ENCODE results near the gene CNPPD1.

CNPPD1 gene

DNA sequence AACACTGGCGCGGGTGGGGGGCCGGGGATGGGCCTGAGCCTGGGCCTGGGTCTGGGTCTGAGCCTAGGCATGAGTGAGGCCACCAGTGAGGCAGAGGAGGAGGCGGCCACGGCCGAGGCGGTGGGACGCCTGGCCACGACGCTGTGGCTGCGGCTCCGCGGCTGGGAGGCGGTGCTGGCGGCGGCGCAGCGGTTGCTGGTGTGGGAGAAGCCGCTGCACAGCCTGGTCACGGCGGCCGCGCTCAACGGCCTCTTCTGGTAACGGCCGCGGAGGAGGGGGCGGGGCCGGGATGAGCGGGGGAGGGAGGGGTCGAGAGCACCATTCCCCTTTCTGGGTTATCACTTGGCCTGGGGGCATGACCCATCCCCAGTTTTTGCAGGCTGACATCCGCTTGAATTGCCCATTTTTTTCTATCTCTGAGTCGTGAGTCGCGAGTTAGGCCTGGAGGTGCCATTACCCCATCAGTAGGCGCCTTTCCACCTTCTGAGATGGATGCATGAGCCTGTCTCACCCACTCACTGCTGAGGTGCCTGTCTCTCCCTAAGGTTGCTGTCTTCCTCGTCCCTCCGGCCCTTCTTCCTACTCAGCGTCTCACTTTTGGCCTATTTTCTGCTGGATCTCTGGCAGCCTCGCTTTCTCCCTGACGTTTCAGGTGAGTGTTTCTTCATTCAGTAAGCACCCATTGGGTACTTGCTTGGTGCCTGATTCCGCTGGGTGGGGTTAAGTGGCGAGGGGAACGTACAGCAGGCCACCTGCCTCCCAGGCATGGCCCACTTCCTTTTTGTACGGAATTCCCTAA lies 1.9 kb upstream of the CNPPD1 start:
- DNase-seq = peak in 1 of 2 donors; percentile 36

DNA sequence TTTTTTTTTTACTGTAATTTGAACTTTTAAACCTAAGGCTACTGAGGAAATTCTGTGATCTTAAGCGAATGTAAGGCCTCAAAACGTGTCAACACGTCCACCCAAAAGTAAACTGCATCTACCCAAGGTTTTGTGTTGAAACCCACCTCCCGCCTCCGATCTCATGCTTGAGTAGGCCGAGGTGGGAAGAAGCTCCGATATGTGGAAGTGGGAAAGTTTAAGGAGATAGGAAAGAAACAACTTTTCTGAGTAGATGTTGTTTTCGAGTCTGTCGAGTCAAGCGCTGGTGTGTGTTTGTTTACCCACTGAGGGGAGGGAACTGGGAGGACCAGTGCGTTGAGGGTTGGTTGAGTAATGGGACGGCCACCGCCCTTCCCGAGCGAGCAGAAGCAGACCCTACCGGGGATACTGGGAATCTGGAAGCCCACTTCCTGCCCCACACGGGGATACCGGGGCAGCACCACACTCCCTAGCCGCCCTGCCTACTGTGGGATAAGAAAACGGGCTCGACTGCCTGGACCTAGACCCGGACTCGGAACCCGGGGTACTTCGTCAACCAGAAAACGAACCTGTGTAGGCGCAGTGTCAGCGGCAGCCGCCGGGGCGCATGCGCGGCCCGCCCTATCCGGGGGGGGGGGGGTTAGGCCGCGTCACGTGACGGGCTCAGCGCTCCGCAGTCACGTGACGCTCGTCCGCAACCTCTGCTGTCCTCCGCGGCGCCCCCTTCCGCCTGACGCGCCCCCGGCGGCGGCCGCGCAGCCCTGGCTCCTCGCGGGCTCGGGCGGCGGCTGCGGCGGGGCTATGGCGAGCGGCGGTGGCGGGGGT lies 1.0 kb upstream of the CNPPD1 start, which contains the start of gene RETREG2:
TSS of gene RETREG2 (plus strand) at position 724 of the 825 bp plus-strand sequence. CDS start at position 802, 78 bp downstream.
- DNase-seq = peak; percentile 86 to 95

DNA sequence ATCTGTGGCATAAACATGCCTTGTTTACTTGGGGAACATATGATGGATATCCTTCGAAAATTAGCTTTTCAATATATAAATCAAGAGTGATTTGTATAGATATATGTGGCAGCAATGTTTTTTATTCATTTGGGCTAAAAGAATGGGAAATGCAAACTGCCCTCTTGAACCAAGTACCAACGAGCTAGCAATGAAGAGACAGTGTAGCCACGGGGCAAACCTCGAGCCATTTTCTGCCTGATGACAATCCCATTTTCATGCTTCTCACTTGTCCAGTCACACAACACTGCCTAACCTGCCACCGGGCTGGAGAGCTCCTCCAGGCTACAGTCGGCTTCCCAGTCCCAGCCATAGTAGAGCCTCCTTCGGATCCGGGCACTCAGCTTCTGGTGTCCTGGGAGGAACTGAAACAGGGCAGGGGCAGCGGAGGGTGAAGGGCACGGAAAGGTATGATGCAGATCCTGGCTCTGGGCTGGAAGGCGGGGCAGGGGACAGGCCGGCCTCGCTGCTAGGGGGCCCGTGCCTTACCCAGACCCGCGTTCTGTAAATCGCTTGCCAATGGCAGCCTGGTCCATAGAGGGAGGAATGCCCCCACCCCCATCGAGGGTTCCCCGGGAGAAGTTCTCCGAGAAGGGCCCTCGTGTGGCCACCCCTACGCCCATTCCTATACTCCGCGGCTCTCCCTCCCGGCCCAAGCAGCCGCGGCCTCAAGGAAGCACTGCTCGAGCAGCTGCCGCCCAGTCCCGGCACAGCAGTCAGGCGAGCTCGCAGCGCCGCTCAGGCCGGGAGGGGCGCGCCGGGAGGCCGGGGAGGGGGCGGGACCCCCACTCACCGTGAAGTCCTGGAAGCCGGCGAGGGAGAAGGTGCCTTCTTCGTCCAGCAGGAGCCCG lies 552 bp downstream of the CNPPD1 start:
- peak; percentile 19 to 51 for DNase-seq

DNA sequence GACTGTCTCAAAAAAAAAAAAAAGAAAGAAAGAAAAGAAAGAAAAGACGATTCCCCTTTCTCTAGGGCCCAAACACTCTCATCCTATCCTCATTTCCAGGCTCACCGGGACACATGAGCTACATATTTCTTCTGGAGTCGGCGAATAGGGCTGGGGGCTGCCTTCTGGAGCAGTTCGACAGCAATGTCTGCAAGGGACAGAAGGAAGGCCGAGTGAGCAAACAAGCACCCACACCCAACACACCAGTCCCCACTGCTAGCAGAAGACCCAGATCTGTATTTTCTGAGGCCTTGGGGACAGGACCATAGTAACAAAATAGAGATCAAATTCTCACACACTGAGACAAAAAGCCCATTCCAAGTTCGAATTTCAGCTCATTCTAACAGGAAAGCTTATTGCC lies 1.2 kb downstream of the CNPPD1 start:
- no peak for DNase-seq

DNA sequence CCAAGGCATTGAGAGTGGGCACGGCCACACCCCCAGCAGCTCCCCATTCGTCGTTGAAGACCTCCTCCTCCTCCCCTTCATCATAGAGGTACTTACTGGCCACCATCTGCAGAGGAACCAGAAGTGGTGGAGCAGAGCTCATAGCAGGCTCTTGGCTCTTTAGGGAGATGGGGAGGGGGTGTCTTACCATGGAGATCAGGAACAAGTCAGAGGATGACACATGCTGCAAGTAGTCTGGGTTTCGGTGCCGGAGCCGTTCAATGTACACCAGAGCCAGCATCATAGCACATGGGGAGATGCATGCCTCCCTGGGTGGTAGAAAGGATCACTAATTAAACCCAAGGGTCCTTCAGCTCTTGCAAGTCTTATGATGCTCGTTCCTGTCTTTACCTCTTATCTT lies 1.9 kb downstream of the CNPPD1 start:
- DNase-seq = no peak

DNA sequence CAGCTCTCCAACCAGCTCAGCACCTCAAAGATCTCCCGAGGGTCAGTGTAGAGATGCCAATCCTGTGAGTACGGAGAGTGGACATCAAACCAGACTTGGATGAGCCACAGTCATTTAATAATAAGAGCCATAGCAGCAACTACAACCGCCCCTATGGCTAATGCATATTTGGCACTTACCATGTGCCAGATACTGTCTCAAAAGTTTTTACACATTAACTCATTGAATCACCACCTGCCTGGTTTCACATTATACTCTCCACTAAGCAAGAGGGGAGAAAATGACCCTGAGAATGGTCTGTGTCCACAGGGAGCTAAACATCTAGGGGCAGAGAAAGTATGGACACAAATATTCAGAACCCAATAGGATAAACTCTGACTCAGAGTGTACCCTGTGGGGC lies 2.6 kb downstream of the CNPPD1 start:
- no peak for DNase-seq

DNA sequence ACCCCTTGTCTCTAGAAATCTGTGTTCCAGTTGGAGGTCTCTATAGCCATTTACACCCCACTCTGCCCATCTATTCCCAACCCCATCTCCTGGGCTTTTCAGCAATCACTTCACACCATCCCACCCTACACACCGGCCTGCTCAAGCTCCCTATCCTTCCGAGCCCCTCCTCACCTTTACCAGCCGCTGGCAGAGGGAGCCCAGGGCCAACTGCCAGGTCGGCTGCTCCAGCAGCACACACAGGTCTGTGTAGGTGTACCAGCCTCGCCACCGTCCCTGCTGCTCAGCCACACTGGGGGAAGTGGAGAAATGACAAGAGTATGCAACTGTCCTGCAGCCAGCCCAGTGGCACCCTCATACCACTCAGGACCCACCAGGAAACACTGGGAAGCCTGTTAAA lies 3.5 kb downstream of the CNPPD1 start:
- no peak for DNase-seq

DNA sequence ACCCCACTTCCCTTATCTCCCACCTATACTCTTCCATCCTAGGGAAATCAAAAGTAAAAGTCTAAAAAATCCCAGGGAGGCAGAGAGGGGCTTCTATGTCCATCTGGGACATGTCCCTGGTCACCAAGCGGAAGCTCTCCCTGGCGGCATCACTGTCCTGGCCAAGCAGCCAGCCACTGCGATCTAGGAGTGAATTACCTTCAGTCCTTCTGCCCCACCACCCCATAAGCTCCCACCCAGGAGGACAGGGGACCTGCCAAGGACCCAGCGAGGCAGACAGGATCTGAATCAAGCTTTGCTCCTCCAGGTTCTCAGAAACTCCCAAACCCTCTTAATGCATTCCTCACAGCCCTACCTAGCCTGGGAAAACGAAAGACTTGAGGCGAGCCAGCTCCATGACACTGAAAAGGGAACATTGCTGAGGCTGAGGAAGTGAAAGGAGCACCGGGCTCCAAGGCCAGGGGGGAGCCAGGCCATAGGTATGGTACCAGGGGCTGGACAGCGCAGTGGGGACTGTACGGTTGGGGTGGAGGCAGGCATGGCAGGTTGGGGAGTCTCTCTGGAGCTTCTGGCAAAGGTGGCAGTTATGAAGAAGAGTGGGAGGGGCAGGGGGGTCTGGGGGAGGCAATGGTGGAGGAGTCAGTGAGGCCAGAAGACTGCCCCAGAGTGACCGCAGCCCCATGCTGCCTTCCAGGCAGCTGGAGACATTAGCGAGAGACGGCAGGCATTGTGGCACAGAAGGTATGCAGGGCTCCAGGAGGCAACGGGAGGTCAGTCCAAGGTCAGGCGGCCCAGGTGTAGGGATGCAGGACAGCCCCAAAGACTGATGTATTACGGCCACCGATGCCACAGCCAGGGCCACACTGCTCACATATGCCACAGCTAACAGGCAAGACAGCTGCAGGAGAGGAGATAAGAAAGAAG lies 4.2 kb downstream of the CNPPD1 start:
- no peak for DNase-seq

DNA sequence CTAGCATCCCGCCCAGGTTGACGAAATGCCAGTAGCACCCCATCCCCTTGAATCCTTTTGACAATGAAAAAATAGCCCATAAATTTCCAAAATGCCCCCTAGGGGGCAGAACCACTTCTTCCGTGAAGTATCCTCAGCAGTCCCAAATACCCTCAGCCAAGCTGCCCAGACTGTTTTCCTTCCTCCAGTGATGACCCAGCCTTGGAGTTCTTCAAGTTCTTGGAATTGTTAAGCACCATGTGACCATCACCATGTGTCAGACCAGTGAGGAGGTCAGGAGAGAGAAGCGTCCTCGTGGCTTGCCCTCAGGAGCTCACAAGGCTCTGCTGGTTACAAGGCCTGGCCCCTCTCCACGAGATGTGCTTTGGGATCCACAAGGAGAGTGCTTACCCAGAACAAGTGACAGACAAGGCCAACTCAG lies 5.5 kb downstream of the CNPPD1 start:
- peak; percentile 49 to 60 for DNase-seq

DNA sequence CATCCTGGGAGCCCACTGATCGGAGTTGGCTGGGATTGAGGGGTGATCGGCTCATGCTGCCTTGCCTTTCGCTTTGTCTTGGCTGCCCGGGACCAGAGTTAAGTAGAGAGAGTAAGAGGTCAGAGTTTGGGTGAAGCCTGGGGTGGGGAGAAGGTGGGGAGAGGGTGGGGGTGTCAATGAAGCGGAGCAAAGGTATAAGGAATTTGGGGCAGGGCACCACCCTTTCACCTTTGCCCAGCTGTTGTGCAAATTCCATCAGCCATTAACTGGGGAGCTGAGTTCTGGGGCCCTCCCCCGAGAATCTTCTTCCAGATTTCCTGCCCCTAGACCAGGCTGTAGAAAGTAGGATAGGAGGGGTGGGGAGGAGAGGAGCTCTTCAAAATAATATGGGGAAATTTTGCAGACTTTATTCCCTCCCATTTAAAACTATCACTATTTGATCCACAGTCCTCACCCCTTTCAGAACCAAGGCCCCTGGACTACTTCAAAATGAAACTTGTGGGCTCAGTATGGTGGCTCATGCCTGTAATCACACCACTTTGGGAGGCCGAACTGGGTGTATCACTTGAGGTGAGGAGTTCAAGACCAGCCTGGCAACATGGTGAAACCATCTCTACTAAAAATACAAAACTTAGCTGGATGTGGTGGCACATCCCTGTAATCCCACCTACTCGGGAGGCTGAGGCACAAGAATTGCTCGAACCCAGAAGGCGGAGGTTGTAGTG lies 6.6 kb downstream of the CNPPD1 start, which contains the start of gene SLC23A3:
TSS of gene SLC23A3 (minus strand) at position 100 of the 725 bp plus-strand sequence. CDS start at position 55, 45 bp downstream.
- DNase-seq = no peak

DNA sequence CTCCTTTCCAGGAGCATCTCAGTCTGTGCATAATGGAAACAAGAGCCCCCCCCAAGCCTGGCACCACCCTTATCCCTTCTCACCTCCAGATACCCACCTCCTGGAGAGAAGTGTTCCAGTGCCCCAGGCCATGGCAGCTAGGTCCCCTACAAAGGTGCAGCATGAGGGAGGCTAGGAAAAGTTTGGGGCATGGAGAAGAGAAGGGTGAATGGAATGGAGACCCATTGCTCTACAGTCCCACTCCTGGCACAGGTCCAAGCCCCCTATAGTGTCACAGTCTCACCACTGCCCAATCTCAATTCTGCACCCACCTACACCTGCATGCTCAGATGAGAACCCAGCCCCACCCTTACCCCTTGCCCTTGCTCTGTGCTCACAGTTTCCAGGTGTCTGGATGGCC lies 7.8 kb downstream of the CNPPD1 start:
- no peak for DNase-seq

DNA sequence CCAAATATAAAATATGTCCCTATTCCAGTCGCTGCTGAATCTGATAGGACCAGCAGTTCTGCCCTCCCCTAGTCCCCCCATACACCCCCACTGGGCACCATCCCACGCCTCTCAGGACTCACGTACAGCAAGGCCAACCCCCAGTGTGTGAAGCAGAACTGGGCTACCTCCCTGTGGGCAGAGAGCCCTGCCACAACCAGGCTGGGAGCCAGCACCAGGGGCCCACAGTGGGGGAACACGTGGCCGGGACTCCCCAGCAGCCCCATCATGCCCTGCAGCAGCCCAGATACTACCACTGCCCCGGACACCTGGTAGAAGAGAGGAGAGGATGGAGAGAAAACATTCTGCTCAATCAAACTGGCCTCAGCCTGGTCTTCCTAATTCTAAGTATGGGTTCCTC lies 8.2 kb downstream of the CNPPD1 start:
- peak in 1 of 2 donors; percentile 11 for DNase-seq

DNA sequence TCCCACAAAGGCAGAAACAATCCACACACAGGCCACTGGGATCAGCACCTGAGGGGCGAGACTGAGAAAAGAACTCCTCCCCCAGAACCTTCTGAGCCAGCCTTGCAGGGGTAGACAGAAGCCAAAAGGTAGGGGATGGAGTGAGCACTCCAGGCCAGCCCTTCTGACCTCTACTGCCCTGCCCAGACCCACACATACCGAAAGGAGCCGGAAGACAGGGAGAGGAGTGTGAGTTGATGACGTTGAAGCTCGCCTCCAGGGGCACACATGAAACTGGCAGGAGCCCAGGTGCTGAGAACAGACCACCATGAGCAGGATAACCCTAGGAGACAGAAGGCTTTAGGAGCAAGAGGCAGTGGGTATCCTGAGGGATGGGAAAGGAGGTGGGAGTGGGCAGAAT lies 8.7 kb downstream of the CNPPD1 start:
- DNase-seq = no peak

DNA sequence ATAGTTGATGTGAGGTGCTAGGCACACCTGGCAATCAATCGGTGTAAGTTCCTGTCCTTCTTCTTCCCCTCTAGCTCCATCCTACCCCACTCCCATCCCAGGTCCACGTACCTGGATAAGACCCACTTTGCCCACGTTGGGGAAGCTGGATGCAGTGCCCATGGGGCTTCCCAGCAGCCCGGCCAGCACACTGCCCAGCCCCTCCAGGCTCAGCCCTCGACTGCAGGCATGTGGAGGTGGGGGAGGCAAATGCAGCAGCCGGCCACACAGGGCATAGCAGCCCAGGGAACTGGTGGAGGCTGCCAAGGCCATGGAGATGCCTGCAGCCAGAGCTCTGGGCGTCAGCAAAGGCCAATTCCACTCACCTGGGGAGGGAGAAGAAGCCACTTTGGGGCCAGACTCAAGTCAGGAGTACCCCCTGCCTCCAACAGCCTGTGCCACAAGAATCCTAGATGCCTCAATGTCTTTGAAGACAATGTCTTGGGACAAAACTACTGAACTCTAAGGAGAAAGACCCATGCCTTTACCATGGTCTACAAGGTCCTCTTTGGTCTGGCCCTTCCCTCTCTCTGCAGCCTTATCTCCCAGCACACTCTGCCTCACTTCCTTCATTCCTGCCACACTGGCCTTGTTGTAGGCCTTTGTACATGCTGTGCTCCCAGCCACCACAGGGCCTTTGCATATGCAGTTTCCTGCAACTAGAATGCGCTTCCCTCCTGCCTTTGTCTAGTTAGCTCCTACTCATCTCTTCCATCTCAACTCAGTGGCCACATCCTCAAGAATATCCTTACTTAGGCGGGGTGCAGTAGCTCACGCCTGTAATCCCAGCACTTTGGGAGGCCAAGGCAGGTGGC lies 11.4 kb downstream of the CNPPD1 start:
- no peak for DNase-seq

DNA sequence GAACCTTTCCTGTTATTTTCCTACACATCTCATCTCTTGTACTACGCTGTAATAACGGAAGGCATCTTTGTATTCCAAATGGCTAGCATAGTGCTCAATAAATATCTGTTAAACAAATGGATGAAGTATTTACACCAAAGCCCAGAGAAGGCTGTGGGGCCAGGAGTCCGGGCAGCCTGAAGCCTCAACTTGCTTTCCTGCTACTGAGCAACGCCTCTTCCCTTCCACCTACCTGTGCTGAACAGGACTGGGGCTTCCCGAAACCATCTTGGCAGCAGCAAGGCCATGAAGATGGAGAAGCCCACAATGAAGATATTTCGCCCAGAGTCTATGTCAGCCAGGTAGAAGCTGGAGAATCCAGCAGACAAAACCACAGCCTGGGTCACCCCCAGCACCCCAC lies 13.6 kb downstream of the CNPPD1 start:
- DNase-seq = no peak

DNA sequence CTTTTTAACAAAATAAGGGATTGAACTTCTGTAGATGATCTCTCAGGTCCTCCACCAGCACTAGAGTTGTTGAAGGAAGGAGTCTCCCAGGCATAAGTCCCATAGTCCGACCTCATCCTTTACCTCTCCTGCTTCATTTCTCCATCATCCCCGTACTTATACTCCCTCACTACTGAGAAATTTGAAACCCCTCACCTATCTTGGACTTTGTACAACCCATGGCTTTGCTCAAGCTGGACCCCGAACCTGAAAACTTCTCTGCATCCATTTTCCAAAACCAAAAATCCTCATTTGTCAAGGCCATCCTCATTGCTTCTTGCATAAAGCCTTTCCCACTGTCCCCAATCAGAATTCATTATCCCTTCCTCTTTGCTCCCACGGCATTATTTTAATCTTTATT lies 15.6 kb downstream of the CNPPD1 start:
- no peak for DNase-seq

DNA sequence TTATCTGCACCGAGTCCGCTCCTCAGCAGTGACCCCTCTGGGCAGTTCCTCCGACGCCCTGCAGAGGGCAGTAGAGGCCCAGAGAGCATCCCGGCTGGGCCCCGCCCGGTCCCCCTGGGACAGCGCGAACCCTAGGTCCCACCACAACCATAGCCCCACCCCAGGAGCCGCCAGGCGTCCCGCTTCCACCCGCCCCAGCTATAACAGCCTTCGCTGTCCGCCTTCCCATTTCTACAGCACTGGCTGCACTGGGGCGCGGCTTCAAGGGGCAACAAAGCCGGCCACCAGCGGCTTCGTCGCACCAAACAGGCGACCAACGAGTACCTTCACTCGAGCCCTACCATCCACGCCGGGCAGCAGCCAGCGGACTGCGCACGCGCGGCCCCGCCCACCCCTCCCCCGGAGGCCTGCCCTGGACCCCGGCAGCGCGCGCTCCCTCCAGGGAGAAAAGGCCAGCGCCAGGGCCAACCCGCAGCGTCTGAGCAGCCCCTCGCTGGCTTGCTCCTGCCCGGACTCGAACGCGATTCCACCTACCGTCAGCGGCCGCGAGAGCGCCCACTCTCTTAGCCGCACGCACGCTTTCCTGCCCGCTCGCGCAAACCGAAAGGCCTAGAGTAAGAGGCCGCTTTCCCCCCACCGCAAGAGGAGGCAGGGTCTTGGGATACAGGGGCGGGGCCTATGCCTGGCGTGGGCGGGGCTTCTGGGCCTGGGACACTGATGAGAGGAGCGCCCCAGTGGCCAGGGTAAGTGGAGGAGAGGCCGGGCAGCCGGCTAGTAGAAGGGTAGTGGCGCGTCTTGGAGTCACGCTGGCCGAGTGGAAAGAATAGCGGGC lies 16.3 kb downstream of the CNPPD1 start, which contains the start of gene NHEJ1:
TSS of gene NHEJ1 (minus strand) at position 630 of the 832 bp plus-strand sequence. CDS start 2,453 bp downstream, outside the sequence.
- peak; percentile 91 to 93 for DNase-seq

DNA sequence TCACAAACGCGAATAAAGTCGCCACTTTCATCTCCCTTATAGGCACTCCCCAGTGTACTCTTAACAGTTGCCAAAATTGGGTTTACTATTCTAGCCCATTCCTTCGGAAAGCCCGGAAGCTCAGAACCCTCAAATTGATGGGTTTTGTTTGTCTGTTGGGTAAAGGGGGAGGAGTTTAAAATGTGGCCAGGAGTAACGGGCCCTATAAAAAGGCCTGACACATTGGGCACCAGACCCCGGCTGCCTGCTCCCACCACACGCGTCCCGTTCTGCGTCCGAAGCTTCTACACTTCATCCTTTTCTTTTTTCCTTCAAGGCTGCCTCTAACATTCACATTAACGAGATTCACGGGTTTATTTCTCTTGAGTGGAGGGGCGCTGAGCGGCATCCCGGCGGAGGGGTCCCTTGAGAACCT lies 16.9 kb downstream of the CNPPD1 start:
- DNase-seq = no peak

DNA sequence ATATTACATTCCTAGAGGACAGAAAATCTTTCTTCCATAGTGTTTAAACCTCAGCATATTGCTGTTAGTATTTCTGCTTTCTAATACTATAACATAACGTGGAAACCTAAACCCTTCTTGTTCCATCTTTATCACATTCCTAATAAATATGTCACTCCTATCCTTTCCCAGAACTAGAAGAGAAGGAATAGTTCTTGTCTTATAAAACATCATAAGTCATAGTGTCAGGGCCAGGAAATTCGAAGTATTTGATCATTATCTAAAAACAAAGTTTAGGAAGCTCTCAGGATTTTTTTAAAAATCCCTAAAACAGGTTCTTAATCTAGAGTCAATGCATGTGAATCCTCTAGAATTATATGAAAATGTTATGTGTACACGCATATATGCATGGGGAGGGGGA lies 18.1 kb downstream of the CNPPD1 start:
- no peak for DNase-seq
